GM12874 (cell line): Measurements from ENCODE around the gene ESPN.

Experiments
- CTCF ChIP-seq: IDR thresholded peaks from 2 replicates; pipeline ENCODE4 v1.5.1; 2011; ENCODE audit warnings: low read depth, mild to moderate bottlenecking, control low read depth, low read length, moderate library complexity; ENCODE audit not compliant: insufficient read depth

ESPN gene

GRCh38 chr1:6456800-6457466, 32.4 kb downstream of the ESPN start:
- no peak for TF ChIP-seq CTCF

GRCh38 chr1:6459850-6460265, 35.3 kb downstream of the ESPN start:
- no peak for TF ChIP-seq CTCF

- no peak for TF ChIP-seq CTCF
Observed at GRCh38 chr1:6460301-6461050, 35.9 kb downstream of the ESPN start.

GRCh38 chr1:6461051-6461530, 36.5 kb downstream of the ESPN start:
- TF ChIP-seq CTCF, result no peak

- TF ChIP-seq CTCF, result no peak
Observed at GRCh38 chr1:6461538-6462411, 37.2 kb downstream of the ESPN start.

- no peak for TF ChIP-seq CTCF
Observed at GRCh38 chr1:6462412-6463119, 38.0 kb downstream of the ESPN start.

GRCh38 chr1:6463120-6463412, 38.5 kb downstream of the ESPN start:
- TF ChIP-seq CTCF, result no peak
